IMR-90 (cell line): ENCODE data around the gene GBA3. TPM values are rescaled to one million over a fixed set of nuclear protein-coding genes. Genes with fewer than 3 reads are reported as not detected.

Experiments used
- ATAC-seq: fragments of 200-7000 bp; cut with Tn5 transposase; 2 replicates; pipeline ENCODE4 v1.9.1; 2020; ENCODE audit warnings: low read depth, mild to moderate bottlenecking, moderate library complexity
- BruUV-seq: library from RNA; stranded (reverse); fragments of 400-500 nt; replicated peaks from 2 replicates; lab custom pipeline; 2021; lab: Mats Ljungman, UMichigan
- CTCF ChIA-PET: fragments of 300-600 bp; formaldehyde crosslinking; extraction: SDS; loops from one replicate; lab custom pipeline; 2021; ENCODE audit warnings: antibody characterized with exemption; lab: Yijun Ruan, JAX
- POLR2A ChIA-PET: fragments of 300-600 bp; sonication (Branson Sonifier 250); formaldehyde crosslinking; loops from one replicate; lab custom pipeline; 2022; ENCODE audit warnings: antibody characterized with exemption; ENCODE audit not compliant: unreplicated experiment; lab: Charles Lee
- DNase-seq: peaks from one replicate; pipeline ENCODE4 v3.0.0; 2013
- H2AFZ ChIP-seq: replicated peaks from 2 replicates; pipeline ENCODE3; 2013; ENCODE audit warnings: low read length, mild to moderate bottlenecking; ENCODE audit not compliant: poor library complexity
- H2AK5ac ChIP-seq: 2 replicates; pipeline ENCODE4 v1.6.1; 2013; ENCODE audit warnings: low read depth, low read length, inconsistent platforms
- H2AK9ac ChIP-seq: replicated peaks from 2 replicates; pipeline ENCODE3; 2013; ENCODE audit warnings: mild to moderate bottlenecking, low read depth, low read length, moderate library complexity; ENCODE audit not compliant: poor library complexity
- H2BK120ac ChIP-seq: 2 replicates; pipeline ENCODE4 v1.6.1; 2013; ENCODE audit warnings: low read depth, low read length, inconsistent platforms
- H2BK15ac ChIP-seq: 3 replicates; pipeline ENCODE4 v1.6.1; 2013; ENCODE audit warnings: low read depth, low read length, inconsistent platforms
- H2BK20ac ChIP-seq: 2 replicates; pipeline ENCODE4 v1.6.1; 2013; ENCODE audit warnings: low read depth, mild to moderate bottlenecking, inconsistent platforms, low read length, moderate library complexity
- H2BK5ac ChIP-seq: 2 replicates; pipeline ENCODE4 v1.6.1; 2013; ENCODE audit warnings: mild to moderate bottlenecking, low read depth, low read length, inconsistent platforms; ENCODE audit not compliant: poor library complexity, severe bottlenecking
- H3K14ac ChIP-seq: replicated peaks from 2 replicates; pipeline ENCODE4 v1.6.1; 2013; ENCODE audit warnings: low read depth, low read length, inconsistent platforms
- H3K18ac ChIP-seq: 2 replicates; pipeline ENCODE4 v1.6.1; 2013; ENCODE audit warnings: low read depth, low read length, control low read depth
- H3K23ac ChIP-seq: 2 replicates; pipeline ENCODE4 v1.6.1; 2013; ENCODE audit warnings: low read depth, low read length, inconsistent platforms
- H3K27ac ChIP-seq: 2 replicates; pipeline ENCODE4 v1.5.1; 2013; ENCODE audit warnings: mild to moderate bottlenecking, control low read depth, low read length; ENCODE audit not compliant: insufficient read depth
- H3K27me3 ChIP-seq: 2 replicates; pipeline ENCODE4 v1.6.1; 2013; ENCODE audit warnings: low read length; ENCODE audit not compliant: control insufficient read depth, insufficient read depth
- H3K36me3 ChIP-seq: 2 replicates; pipeline ENCODE4 v1.6.1; 2013; ENCODE audit warnings: low read length, mixed read lengths; ENCODE audit not compliant: control insufficient read depth, insufficient read depth
- H3K4ac ChIP-seq: 2 replicates; pipeline ENCODE4 v1.6.1; 2013; ENCODE audit warnings: low read depth, low read length, inconsistent platforms
- H3K4me1 ChIP-seq: 2 replicates; pipeline ENCODE4 v1.6.1; 2013; ENCODE audit warnings: low read length, mixed read lengths; ENCODE audit not compliant: control insufficient read depth, insufficient read depth
- H3K4me2 ChIP-seq: 2 replicates; pipeline ENCODE4 v1.6.1; 2013; ENCODE audit warnings: low read depth, mild to moderate bottlenecking, control low read depth, low read length, moderate library complexity
- H3K4me3 ChIP-seq: 2 replicates; pipeline ENCODE4 v1.5.1; 2013; ENCODE audit warnings: low read depth, mild to moderate bottlenecking, control low read depth, low read length, moderate library complexity; ENCODE audit not compliant: insufficient read depth
- H3K56ac ChIP-seq: 2 replicates; pipeline ENCODE4 v1.6.1; 2013; ENCODE audit warnings: low read length, inconsistent platforms; ENCODE audit not compliant: insufficient read depth; ENCODE audit errors: extremely low read depth
- H3K79me1 ChIP-seq, 2 experiments: 2 replicates each; pipeline ENCODE4 v1.6.1; 2013; ENCODE audit warnings: low read length in 2 of 2, inconsistent platforms in 1 of 2, low read depth in 1 of 2
- H3K9ac ChIP-seq: 2 replicates; pipeline ENCODE4 v1.6.1; 2013; ENCODE audit warnings: low read depth, low read length, control low read depth
- H3K9me1 ChIP-seq: 2 replicates; pipeline ENCODE4 v1.6.1; 2013; ENCODE audit warnings: low read length, inconsistent platforms; ENCODE audit not compliant: insufficient read depth
- H3K9me3 ChIP-seq: 2 replicates; pipeline ENCODE4 v1.6.1; 2013; ENCODE audit warnings: low read length; ENCODE audit not compliant: control insufficient read depth, insufficient read depth
- H4K20me1 ChIP-seq: 2 replicates; pipeline ENCODE4 v1.6.1; 2013; ENCODE audit warnings: low read length, inconsistent platforms; ENCODE audit not compliant: insufficient read depth
- H4K5ac ChIP-seq: 2 replicates; pipeline ENCODE4 v1.6.1; 2013; ENCODE audit warnings: mild to moderate bottlenecking, low read depth, low read length, control low read depth
- H4K8ac ChIP-seq, 2 experiments: 2 replicates each; pipeline ENCODE4 v1.6.1; 2013; ENCODE audit warnings: low read depth in 2 of 2, low read length in 2 of 2, control low read depth in 1 of 2, inconsistent platforms in 1 of 2
- H4K91ac ChIP-seq: 2 replicates; pipeline ENCODE4 v1.6.1; 2013; ENCODE audit warnings: low read depth, low read length, inconsistent platforms; ENCODE audit not compliant: insufficient read depth
- BHLHE40 ChIP-seq: fragments of 150-350 bp; IDR thresholded peaks from 2 replicates; pipeline ENCODE4 v1.6.1; 2016; ENCODE audit warnings: mild to moderate bottlenecking, low read depth, low read length
- CEBPB ChIP-seq: IDR thresholded peaks from 2 replicates; pipeline ENCODE4 v1.6.1; 2012; ENCODE audit warnings: low read depth, low read length, improper control_type of control experiment
- CHD1 ChIP-seq: IDR thresholded peaks from 2 replicates; pipeline ENCODE4 v1.6.1; 2012; ENCODE audit warnings: low read depth, low read length, improper control_type of control experiment
- CTCF ChIP-seq: conservative IDR thresholded peaks from 2 replicates; pipeline ENCODE4 v1.5.1; 2012; ENCODE audit warnings: mild to moderate bottlenecking, low read depth, low read length, improper control_type of control experiment
- ELK1 ChIP-seq: fragments of 150-350 bp; IDR thresholded peaks from 2 replicates; pipeline ENCODE4 v1.6.1; 2016; ENCODE audit warnings: low read depth, mild to moderate bottlenecking, low read length, moderate library complexity, borderline replicate concordance
- MAFK ChIP-seq: IDR thresholded peaks from 2 replicates; pipeline ENCODE4 v1.6.1; 2012; ENCODE audit warnings: low read depth, low read length, improper control_type of control experiment
- MAZ ChIP-seq: IDR thresholded peaks from 2 replicates; pipeline ENCODE4 v1.6.1; 2012; ENCODE audit warnings: low read depth, mild to moderate bottlenecking, low read length, improper control_type of control experiment, moderate library complexity, borderline replicate concordance
- MXI1 ChIP-seq: IDR thresholded peaks from 2 replicates; pipeline ENCODE4 v1.6.1; 2012; ENCODE audit warnings: low read depth, mild to moderate bottlenecking, low read length, moderate library complexity, borderline replicate concordance
- NFE2L2 ChIP-seq: fragments of 150-350 bp; IDR thresholded peaks from 2 replicates; pipeline ENCODE4 v1.6.1; 2016; ENCODE audit warnings: low read depth, mild to moderate bottlenecking, low read length
- POLR2A ChIP-seq: IDR thresholded peaks from 2 replicates; pipeline ENCODE4 v1.6.1; 2012; ENCODE audit warnings: mild to moderate bottlenecking, low read depth, low read length
- RCOR1 ChIP-seq: IDR thresholded peaks from 2 replicates; pipeline ENCODE4 v1.6.1; 2012; ENCODE audit warnings: mild to moderate bottlenecking, low read length, improper control_type of control experiment; ENCODE audit not compliant: insufficient replicate concordance
- RFX5 ChIP-seq: IDR thresholded peaks from 2 replicates; pipeline ENCODE4 v1.8.0; 2012; ENCODE audit warnings: low read depth, mild to moderate bottlenecking, low read length, moderate library complexity
- SMC3 ChIP-seq: fragments of 150-350 bp; IDR thresholded peaks from 2 replicates; pipeline ENCODE4 v1.6.1; 2016; ENCODE audit warnings: low read depth, mild to moderate bottlenecking, antibody characterized with exemption, low read length, moderate library complexity
- WGBS, 2 experiments: methylation state at CpG; one replicate each; pipeline versions ENCODE4 v1.1.5 to v1.1.7; 2013; ENCODE audit warnings: missing lambda C conversion rate in 2 of 2; ENCODE audit not compliant: insufficient read length in 1 of 2; ENCODE audit errors: extremely low coverage in 2 of 2; 5-methylcytosine and 5-hydroxymethylcytosine counted together
- dilution Hi-C: fragments of 300-500 bp; cut with HindIII; formaldehyde crosslinking; loops from one replicate; pipeline ENCODE4 v1.14.3; 2018; ENCODE audit warnings: low sequenced_read_pairs; ENCODE audit not compliant: unreplicated experiment
- in situ Hi-C: fragments of 300-500 bp; cut with MboI; formaldehyde crosslinking; loops from 3 replicates; pipeline ENCODE4 v1.14.3; 2019; ENCODE audit warnings: low sequenced_read_pairs, inconsistent platforms, mixed read lengths
- intact Hi-C: fragments of 100-400 bp; cut with micrococcal nuclease; formaldehyde crosslinking; loops from 2 replicates; pipeline ENCODE4 v1.10.0; 2022
- polyA plus RNA-seq, 3 experiments: library from polyadenylated mRNA; depleted of rRNA; stranded (reverse); fragments of >200 nt; gene quantifications; 2 replicates each; pipeline ENCODE4 v1.2.3, GENCODE V29; 2012; ENCODE audit warnings: low replicate concordance in 1 of 3
- total RNA-seq: library from RNA; depleted of rRNA; stranded (reverse); fragments of >200 nt; gene quantifications from 2 replicates; pipeline ENCODE4 v1.2.3, GENCODE V29; 2012

Gene GBA3
- total and polyA plus RNA-seq, 2 of the 4 experiments (the other 2 are of a cell fraction) = not detected

GRCh38 chr4:22778547-22779163, 85.9 kb downstream of the GBA3 start:
- H2AK9ac ChIP-seq = no peak overlapping the region
- H4K91ac ChIP-seq = no peak overlapping the region
- no peaks in the 10 kb centered on the region for H3K79me1 ChIP-seq
- no peak overlapping the region for H2AFZ ChIP-seq
- no peak overlapping the region for H3K27ac ChIP-seq
- H3K4ac ChIP-seq = no peak overlapping the region
- H3K36me3 ChIP-seq = no peaks in the 10 kb centered on the region
- no peak overlapping the region for H3K14ac ChIP-seq
- H2BK20ac ChIP-seq = no peak overlapping the region
- no peak overlapping the region for H2BK15ac ChIP-seq
- no TSS peak for BruUV-seq
- H3K9ac ChIP-seq = no peak overlapping the region
- ChIA-PET POLR2A (no interaction called here), CTCF (no interaction called here)
- no peak for DNase-seq
- H2BK120ac ChIP-seq = no peak overlapping the region
- intact Hi-C loops = no loop called here
- no peak overlapping the region for H4K5ac ChIP-seq
- no peak overlapping the region for H2BK5ac ChIP-seq
- dilution Hi-C loops = no loop called here
- no peak for ATAC-seq
- no peak overlapping the region for H3K4me3 ChIP-seq
- no peak overlapping the region for H3K23ac ChIP-seq
- no peak overlapping the region for H3K56ac ChIP-seq
- H2AK5ac ChIP-seq = no peak overlapping the region
- no peaks in the 10 kb centered on the region for H4K20me1 ChIP-seq
- TF ChIP-seq RCOR1 = no peak
- TF ChIP-seq MXI1 = no peak
- no peak for TF ChIP-seq ELK1
- TF ChIP-seq BHLHE40 = no peak
- no peak for TF ChIP-seq MAZ
- no peak for TF ChIP-seq POLR2A
- no peak for TF ChIP-seq CHD1
- no peak for TF ChIP-seq NFE2L2
- TF ChIP-seq MAFK = no peak
- no peak for TF ChIP-seq SMC3
- no peak for TF ChIP-seq CEBPB
- no peak for TF ChIP-seq CTCF
- no peak for TF ChIP-seq RFX5
- H3K4me2 ChIP-seq = no peak overlapping the region
- no peaks in the 10 kb centered on the region for H3K4me1 ChIP-seq
- no peak overlapping the region for H3K18ac ChIP-seq
- H4K8ac ChIP-seq = no peak overlapping the region
- in situ Hi-C loops = no loop called here
- H3K9me1 ChIP-seq = no peaks in the 10 kb centered on the region
- H3K27me3 ChIP-seq = no peaks in the 10 kb centered on the region
- peaks cover 11% of the 10 kb centered on the region for H3K9me3 ChIP-seq
- 88% methylated on average over 20 of the region's 37 CpGs; no CpG with 5 or more reads in 1 of the 2 experiments for WGBS, 2 experiments
